ENCODE data around the gene PARD3.

Gene PARD3

GRCh38 chr10:34523017-34523767 lies 291.9 kb downstream of the PARD3 start:
- no peak for DNase-seq

DNA sequence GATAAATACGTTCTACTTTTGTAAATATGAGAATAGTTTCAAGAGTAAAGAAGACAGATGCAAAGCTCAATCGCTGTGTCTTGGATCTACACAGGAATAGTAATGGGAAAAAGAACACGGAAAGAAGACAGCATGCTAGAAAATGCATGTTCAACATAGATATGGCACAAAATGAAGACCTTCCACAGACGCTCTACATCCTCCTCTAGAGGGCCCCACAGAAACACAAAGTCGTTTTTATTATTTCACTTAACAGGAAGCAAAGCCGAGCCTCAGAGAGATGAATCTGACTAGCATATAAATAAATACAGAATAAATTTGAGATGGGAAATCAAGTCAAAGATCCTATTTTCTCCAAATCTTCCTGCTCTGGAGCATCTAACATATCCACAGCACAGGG lies 292.6 kb downstream of the PARD3 start:
- DNase-seq, result no peak

- DNase-seq, result no peak
Measured at GRCh38 chr10:34520510-34520909, 294.6 kb downstream of the PARD3 start.

DNA sequence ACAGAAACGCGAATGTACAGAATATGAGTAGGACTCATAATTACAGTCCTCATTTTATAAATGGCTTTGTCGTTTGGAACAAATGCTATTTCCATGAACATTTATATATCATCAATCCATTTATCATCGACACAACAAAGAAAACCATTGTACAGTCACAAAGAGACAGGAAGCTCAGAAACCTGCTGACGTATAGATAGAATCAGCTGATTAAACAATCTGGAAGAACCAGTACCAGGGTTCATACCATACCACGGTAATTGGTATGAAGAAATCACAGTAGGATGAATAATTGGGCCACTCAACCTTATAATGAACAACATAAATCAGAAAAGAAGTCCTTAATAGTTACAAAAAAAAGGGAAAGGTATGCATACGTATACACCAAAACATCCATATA lies 295.0 kb downstream of the PARD3 start:
- no peak for DNase-seq

DNA sequence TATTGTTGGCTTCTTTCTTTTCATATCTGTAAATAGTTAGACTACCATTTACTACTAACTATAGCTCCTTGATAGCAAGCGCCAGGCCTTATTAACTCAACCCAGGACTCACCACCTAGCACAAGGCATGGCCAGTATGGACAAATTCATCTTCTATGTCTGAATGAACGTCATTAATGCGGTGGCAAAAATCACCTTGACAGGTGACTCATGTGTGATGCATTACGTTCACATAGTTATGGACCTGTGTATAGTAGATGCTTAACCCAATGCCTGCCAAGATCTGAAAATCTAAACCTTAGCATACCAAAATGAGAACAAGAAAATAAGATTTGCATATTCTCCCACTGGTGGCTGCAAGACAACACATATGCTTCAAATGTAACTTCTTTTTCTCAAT lies 300.8 kb downstream of the PARD3 start:
- no peak for DNase-seq

- DNase-seq, result no peak
Measured at GRCh38 chr10:34513636-34514035, 301.5 kb downstream of the PARD3 start.

- DNase-seq, result no peak
Measured at GRCh38 chr10:34507217-34507616, 307.9 kb downstream of the PARD3 start.

DNA sequence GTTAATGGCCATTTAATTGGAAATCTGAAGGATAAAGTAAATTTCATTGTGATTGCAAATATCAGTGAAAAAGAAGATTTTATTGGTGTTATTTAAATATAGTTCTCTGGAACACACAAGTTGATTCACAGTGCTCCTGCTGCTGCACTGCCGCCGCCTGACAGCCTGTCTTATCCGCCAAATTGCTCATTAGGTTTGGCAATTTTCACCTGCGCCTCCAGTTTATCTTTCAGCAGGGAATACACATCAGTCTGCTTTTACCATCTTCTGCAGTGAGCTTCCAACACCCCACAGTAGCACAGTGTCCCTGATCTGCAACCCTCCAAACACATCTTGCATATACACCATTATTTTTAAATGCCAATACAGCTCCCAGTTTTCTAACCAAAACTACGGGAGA lies 308.3 kb downstream of the PARD3 start:
- no peak for DNase-seq

DNA sequence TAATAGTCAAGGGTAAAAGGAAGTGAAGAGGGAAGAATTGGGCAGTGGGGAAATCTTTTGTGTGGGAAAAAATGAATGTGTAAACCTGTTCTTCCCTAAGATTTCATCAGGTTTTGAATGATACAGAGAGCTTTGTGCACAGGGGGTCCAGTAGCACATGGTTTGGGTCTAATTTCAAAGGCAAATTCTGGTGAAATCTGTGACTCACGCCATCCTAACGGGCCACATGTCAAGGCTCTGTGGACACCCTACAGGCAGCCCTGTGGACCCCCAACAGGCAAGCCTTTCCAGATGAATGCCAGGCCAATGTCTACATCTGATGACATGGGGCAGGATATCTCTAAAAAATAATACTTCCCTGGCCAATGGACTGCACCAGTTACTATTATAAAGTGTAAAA lies 309.8 kb downstream of the PARD3 start:
- DNase-seq, result no peak

- DNase-seq, result no peak
Measured at GRCh38 chr10:34504534-34504933, 310.6 kb downstream of the PARD3 start.

DNA sequence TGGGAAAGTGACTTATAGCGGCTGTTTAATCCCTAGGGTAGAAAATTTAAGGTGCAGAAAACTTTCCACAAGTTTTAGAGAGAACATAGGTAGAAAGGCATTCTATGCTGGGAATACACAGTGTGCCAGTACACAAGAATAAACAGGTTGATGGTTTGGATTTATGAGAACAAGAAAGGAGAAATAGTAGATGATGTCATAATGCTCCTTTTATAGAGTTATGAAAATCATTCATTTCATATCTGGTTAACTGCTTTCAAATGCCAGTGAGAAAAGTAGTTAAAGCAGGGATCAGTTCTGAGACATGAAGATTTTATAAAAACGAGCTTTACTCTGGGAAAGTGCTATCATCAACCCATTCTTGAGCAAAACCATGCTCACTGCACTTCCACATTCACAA lies 311.4 kb downstream of the PARD3 start:
- no peak for DNase-seq

- no peak for DNase-seq
Measured at GRCh38 chr10:34499612-34500279, 315.4 kb downstream of the PARD3 start.

- no peak for DNase-seq
Measured at GRCh38 chr10:34498821-34499220, 316.3 kb downstream of the PARD3 start.

DNA sequence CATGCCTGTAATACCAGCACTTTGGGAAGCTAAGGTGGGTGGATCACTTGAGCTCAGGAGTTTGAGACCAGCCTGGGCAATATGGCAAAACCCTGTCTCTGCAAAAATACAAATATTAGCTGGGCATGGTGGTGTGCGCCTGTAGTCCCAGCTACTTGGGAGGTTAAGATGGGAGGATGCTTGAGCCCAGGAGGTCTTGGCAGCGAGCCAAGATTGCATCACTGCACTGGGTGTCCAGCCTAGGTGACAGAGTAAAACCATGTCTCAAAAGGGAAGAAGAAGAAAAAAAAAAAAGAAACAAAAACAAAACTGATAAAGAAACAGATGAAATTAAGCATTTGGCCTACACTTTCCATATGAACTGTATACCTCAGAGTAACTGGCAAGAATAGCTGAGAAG lies 319.2 kb downstream of the PARD3 start:
- DNase-seq, result no peak

DNA sequence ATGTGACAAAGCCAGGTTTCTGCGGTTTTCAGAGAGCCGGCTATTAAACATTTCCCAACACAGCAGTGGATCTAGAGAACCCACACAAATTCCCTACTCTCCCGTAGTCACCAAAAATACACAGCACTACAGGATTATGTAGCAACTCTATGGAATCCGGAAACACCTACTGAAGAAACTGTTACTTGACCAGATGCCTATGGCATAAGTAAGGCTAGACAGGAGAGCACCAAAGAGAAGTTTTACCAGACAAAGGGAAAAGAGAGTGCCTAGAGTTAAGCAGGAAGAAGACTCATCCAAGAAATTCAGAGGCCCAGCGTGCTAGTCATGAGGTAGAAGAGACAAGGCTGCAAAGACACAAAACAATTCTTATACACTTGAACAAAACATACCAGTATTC lies 321.1 kb downstream of the PARD3 start:
- no peak for DNase-seq

DNA sequence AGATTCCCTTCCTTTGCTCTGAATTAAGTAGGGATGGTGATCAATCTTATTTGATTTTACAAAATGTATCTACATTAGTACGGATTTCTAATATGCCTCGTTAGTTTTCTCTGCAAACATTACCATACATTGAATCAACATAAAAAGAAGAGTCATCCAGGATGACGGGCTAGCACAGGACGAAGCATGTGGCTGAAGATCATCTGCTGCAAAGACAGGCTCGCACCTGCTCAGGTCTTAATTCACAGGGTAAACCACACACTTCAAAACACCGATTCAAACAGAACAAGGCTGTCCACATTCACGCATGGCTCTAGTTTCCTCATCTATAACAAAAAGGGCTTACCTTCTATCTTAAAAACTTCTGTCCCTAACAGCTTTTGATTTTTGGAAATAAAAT lies 323.0 kb downstream of the PARD3 start:
- no peak for DNase-seq

DNA sequence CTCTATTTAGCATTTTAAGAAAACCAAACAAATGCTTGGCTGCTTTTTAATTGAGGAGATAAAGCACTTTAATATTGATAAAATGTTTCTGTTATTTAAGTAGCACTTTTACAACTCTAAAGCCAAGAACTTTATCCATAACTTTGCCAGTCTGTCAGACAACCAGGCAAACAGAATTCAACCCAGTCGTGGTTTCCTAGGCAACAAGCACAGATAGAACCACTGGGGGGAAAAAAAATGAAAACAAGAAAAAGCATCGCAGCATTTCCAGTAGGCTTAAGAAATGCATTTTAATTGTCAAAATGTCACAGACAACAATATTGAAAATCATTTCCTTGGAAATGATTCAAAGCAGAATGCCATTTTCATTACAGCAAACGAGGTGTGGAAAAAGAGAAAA lies 323.4 kb downstream of the PARD3 start:
- DNase-seq, result no peak

DNA sequence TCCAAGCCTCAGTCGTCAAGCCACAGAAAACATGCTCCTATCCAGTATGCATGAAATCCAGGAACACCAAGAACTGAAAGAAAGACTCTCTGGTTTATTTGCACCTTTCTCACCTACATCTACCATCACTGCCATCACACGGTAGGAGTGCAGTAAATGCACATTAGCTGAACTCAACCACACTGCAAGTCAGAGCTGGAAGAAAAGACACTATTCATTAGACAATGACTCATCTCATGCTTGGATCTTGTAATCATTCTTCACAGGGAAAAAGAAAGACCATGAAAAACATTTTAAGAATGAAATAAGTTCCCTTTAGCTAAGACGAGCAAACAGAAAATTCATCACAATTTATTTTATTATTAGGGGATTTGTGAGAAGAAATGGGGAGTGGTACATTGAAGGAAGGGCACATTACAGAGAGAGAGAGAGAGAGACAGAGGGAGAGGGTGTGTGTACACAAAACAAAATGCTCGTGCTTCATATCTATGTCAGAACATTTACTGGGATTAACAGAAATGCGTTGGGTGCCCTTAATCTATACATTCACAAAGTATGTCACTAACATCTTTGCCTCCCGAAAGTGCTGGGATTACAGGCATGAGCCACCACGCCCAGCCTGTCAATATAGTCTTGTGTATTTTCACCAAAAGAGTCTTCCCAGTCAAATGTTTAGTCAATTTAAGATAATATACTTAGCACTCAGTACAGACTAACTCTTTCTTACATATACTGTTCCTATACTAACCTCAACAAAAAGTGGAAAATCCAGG lies 324.9 kb downstream of the PARD3 start:
- DNase-seq, result no peak

GRCh38 chr10:34489411-34489810 lies 325.7 kb downstream of the PARD3 start:
- DNase-seq, result no peak

DNA sequence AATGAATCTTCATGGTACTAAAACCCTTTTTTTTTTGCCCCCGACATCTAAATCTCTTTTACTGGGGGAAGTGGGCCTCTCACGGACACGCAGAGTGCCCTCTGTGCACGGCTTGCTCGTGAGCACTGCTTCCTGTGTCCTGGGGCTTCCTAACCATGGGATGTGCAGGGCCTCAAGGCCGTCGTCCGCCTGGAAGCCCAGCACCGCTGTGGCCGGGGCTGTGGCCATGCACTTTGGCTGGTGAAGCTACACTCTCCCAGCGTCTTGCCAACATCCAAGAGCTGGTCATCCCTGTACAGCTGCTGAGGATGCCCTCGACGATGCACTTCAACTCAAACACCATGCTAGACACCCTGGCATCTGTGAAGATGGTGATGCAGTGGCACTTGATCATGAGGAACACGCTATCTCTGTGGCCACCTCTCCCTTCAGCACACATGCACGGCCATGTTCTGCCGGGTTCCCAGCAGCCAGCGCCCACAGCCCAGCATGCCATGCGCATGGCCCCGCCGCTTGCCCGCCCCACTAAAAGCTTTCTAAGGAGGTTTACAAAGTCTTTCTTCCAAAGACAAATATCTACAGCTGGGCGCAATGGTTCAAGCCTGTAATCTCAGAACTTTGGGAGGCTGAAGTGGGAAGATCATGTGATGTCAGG lies 326.5 kb downstream of the PARD3 start:
- DNase-seq, result no peak

- DNase-seq, result no peak
Measured at GRCh38 chr10:34486008-34486407, 329.1 kb downstream of the PARD3 start.

DNA sequence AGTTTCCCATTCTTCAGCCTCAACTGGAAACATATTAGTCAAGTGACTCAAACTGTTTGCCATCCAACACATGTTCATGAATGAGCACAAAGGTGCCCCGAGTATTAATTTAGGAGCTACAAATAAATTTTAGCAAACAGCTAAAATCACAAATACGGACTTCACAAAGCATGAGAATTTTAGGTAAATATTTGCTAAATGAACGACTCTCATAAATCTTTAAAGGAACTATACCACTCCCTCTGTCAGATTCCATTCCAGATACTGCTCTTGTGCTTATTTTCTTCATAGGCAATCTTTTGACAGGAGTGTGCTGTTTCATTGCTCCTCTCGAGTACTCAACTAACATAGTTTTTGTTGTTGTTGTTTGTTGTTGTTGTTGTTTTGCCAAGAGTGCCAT lies 330.9 kb downstream of the PARD3 start:
- no peak for DNase-seq

DNA sequence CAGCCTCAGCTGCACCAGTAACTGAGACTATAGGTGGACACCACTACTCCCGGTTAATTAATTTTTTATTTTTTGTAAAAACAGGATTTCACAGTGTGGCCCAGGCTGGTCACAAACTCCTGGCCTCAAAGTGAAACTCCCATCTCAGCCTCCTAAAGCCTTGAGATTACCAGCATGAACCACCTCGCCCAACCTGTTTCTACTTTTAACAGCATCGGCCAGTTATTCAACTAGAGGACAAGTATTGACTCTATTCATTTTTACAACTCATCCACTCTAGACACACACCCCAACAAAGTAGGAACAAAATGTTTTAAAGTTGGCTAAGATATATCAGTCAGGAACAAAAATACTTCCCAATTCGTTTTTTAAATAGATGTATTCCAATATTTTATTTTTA lies 334.8 kb downstream of the PARD3 start:
- DNase-seq, result no peak

All from NCI-H446 treated with DMSO at 0.1 percent for 48 hours (cell line).